ENCODE measurements around the gene EDN1.

DNA sequence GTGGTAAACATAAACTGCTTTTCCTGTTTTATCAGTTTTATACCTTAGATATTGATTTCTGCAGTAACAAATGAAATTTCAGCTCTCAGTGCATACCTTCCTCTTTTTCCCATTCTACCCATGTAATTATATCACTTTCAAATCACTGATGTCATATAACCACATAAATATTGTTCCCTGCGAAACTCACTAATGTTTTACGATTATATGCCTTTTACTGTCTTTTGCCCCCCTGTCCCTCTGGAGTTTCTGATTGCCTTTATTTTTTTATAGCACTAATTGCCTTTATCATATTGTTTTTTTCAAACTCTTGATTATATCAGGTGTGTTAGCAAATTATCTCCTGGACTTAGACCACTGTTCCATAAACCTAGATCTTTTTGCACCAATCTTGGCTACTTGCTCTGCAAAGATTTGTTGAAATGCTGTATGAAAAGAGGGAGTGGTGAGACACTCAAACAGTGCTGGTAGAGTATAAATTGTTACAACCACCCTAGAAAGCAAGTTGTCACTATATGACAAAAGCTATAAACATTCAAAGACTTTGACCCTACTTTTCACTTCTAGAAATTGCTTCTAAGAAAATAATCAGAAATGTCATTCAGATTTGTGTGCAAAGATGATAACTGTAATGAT lies 29.6 kb upstream of the EDN1 start:
- TF ChIP-seq, protein P1, sequence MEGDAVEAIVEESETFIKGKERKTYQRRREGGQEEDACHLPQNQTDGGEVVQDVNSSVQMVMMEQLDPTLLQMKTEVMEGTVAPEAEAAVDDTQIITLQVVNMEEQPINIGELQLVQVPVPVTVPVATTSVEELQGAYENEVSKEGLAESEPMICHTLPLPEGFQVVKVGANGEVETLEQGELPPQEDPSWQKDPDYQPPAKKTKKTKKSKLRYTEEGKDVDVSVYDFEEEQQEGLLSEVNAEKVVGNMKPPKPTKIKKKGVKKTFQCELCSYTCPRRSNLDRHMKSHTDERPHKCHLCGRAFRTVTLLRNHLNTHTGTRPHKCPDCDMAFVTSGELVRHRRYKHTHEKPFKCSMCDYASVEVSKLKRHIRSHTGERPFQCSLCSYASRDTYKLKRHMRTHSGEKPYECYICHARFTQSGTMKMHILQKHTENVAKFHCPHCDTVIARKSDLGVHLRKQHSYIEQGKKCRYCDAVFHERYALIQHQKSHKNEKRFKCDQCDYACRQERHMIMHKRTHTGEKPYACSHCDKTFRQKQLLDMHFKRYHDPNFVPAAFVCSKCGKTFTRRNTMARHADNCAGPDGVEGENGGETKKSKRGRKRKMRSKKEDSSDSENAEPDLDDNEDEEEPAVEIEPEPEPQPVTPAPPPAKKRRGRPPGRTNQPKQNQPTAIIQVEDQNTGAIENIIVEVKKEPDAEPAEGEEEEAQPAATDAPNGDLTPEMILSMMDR (IDR thresholded peaks at IDR 0.05) = no peak
- TF ChIP-seq POLR2AphosphoS5 (IDR thresholded peaks at IDR 0.05) = no peak
- no peak for TF ChIP-seq POLR2A (IDR thresholded peaks at IDR 0.05)
- TF ChIP-seq EP300 (IDR thresholded peaks at IDR 0.05) = no peak

All from sigmoid colon (tissue), 4 donors.